Keratinocyte (primary cell): ENCODE results near the gene CNEP1R1.

ENCODE experiments used
- EZH2 ChIP-seq: IDR thresholded peaks from one replicate; pipeline ENCODE4 v1.6.1; 2012; ENCODE audit warnings: inconsistent platforms, mild to moderate bottlenecking, low read length, moderate library complexity
- TF ChIP-seq, protein P1 (sequence below), 3 experiments: IDR thresholded peaks in 1 of 3; conservative IDR thresholded peaks in 1 of 3; optimal IDR thresholded peaks in 1 of 3; 2 replicates in 2 of 3; 3 replicates in 1 of 3; pipeline versions ENCODE3 to v1.5.1; 2011; ENCODE audit warnings: low read length in 3 of 3, mild to moderate bottlenecking in 3 of 3, moderate library complexity in 2 of 3, control low read depth in 1 of 3, inconsistent platforms in 1 of 3; ENCODE audit not compliant: insufficient read depth in 2 of 3; ENCODE audit errors: extremely low read depth in 1 of 3

DNA sequence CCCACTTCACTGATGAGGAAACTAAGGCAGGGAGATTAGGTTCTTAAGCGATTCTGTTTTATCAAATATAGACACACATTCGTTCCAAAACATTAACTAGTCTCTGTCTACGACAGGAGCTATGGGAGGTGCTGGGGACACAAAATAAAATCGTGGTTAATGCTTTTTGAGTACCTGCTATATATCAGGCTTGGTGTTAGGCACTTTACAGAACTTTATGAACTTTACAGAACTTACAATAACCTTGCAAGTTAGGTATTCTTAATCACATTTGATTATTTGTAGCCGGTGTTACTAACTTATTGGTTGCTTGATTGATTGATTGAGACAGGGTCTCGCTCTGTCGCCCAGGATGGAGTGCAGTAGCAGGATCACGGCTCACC lies 40.2 kb downstream of the CNEP1R1 start:
- TF ChIP-seq, protein P1, sequence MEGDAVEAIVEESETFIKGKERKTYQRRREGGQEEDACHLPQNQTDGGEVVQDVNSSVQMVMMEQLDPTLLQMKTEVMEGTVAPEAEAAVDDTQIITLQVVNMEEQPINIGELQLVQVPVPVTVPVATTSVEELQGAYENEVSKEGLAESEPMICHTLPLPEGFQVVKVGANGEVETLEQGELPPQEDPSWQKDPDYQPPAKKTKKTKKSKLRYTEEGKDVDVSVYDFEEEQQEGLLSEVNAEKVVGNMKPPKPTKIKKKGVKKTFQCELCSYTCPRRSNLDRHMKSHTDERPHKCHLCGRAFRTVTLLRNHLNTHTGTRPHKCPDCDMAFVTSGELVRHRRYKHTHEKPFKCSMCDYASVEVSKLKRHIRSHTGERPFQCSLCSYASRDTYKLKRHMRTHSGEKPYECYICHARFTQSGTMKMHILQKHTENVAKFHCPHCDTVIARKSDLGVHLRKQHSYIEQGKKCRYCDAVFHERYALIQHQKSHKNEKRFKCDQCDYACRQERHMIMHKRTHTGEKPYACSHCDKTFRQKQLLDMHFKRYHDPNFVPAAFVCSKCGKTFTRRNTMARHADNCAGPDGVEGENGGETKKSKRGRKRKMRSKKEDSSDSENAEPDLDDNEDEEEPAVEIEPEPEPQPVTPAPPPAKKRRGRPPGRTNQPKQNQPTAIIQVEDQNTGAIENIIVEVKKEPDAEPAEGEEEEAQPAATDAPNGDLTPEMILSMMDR (optimal IDR thresholded peaks at IDR 0.05 in 1 of 3, IDR thresholded peaks at IDR 0.05 in 1 of 3, conservative IDR thresholded peaks at IDR 0.05 in 1 of 3; ENCODE audit: extremely low read depth in 1 of 3, insufficient read depth in 2 of 3, low read length in 3 of 3): no peak
- no peak for TF ChIP-seq EZH2
